Ishikawa (cell line): ENCODE data around the gene SPECC1.

ENCODE experiments used
- CEBPB ChIP-seq: IDR thresholded peaks from 2 replicates; pipeline ENCODE4 v1.6.1; 2012
- CREB1 ChIP-seq: IDR thresholded peaks from 2 replicates; pipeline ENCODE4 v1.6.1; 2012; ENCODE audit warnings: low read depth
- EGR1 ChIP-seq: IDR thresholded peaks from 2 replicates; pipeline ENCODE4 v1.6.1; 2012
- EP300 ChIP-seq: IDR thresholded peaks from 2 replicates; pipeline ENCODE4 v1.6.1; 2012; ENCODE audit warnings: borderline replicate concordance
- FOXM1 ChIP-seq: IDR thresholded peaks from 2 replicates; pipeline ENCODE4 v1.6.1; 2012; ENCODE audit warnings: low read depth, borderline replicate concordance
- NFIC ChIP-seq: IDR thresholded peaks from 2 replicates; pipeline ENCODE4 v1.6.1; 2012
- RAD21 ChIP-seq: IDR thresholded peaks from 2 replicates; pipeline ENCODE4 v1.6.1; 2012; ENCODE audit warnings: low read depth
- TAF1 ChIP-seq: IDR thresholded peaks from 2 replicates; pipeline ENCODE4 v1.6.1; 2012; ENCODE audit warnings: low read depth, mild to moderate bottlenecking
- TCF12 ChIP-seq: IDR thresholded peaks from 2 replicates; pipeline ENCODE4 v1.6.1; 2012; ENCODE audit warnings: low read depth
- TEAD4 ChIP-seq: IDR thresholded peaks from 2 replicates; pipeline ENCODE4 v1.6.1; 2012
- USF1 ChIP-seq: IDR thresholded peaks from 2 replicates; pipeline ENCODE4 v1.6.1; 2012
- YY1 ChIP-seq: IDR thresholded peaks from 2 replicates; pipeline ENCODE4 v1.6.1; 2012; ENCODE audit warnings: low read depth
- ZBTB7A ChIP-seq: IDR thresholded peaks from 2 replicates; pipeline ENCODE4 v1.6.1; 2012; ENCODE audit warnings: low read depth
- TF ChIP-seq, protein P1 (sequence below): IDR thresholded peaks from 2 replicates; pipeline ENCODE4 v1.6.1; 2012; ENCODE audit warnings: low read depth, mild to moderate bottlenecking
- TF ChIP-seq, protein P2 (sequence below): IDR thresholded peaks from 2 replicates; pipeline ENCODE4 v1.6.1; 2012

Gene SPECC1

GRCh38 chr17:20179041-20179440, 169.9 kb downstream of the SPECC1 start:
- TF ChIP-seq RAD21 (no peak), TCF12 (no peak), TEAD4 (no peak), TAF1 (no peak), USF1 (no peak), NFIC (no peak), ZBTB7A (no peak), EP300 (no peak)
- TF ChIP-seq, protein P1, sequence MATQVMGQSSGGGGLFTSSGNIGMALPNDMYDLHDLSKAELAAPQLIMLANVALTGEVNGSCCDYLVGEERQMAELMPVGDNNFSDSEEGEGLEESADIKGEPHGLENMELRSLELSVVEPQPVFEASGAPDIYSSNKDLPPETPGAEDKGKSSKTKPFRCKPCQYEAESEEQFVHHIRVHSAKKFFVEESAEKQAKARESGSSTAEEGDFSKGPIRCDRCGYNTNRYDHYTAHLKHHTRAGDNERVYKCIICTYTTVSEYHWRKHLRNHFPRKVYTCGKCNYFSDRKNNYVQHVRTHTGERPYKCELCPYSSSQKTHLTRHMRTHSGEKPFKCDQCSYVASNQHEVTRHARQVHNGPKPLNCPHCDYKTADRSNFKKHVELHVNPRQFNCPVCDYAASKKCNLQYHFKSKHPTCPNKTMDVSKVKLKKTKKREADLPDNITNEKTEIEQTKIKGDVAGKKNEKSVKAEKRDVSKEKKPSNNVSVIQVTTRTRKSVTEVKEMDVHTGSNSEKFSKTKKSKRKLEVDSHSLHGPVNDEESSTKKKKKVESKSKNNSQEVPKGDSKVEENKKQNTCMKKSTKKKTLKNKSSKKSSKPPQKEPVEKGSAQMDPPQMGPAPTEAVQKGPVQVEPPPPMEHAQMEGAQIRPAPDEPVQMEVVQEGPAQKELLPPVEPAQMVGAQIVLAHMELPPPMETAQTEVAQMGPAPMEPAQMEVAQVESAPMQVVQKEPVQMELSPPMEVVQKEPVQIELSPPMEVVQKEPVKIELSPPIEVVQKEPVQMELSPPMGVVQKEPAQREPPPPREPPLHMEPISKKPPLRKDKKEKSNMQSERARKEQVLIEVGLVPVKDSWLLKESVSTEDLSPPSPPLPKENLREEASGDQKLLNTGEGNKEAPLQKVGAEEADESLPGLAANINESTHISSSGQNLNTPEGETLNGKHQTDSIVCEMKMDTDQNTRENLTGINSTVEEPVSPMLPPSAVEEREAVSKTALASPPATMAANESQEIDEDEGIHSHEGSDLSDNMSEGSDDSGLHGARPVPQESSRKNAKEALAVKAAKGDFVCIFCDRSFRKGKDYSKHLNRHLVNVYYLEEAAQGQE, result no peak

DNA sequence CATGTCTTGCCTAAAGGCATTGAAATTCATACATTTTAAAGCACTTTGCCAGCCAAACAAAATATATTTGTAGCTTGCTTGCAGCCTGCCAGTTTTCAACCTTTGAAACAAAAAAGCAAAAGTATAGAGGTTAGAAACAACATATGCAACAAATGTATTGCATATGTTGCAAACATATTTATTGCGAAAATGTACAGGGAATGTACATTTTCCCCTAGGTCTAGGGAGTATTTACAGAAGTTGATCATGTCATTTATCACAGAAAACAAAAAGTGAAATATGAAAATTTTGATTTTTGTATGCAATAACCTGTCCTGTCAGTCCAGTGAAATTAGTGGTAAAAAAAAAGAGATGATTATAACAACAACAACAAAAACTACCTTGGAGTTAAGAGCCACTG, 171.5 kb downstream of the SPECC1 start:
- no peak for TF ChIP-seq RAD21
- no peak for TF ChIP-seq EGR1
- TF ChIP-seq YY1, result no peak
- no peak for TF ChIP-seq ZBTB7A
- TF ChIP-seq, protein P2, sequence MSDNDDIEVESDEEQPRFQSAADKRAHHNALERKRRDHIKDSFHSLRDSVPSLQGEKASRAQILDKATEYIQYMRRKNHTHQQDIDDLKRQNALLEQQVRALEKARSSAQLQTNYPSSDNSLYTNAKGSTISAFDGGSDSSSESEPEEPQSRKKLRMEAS, result no peak
- no peak for TF ChIP-seq CEBPB
- TF ChIP-seq CREB1, result no peak
- no peak for TF ChIP-seq TCF12
- TF ChIP-seq EP300, result no peak
- TF ChIP-seq NFIC, result no peak
- TF ChIP-seq USF1, result no peak
- TF ChIP-seq, protein P1, result no peak
- TF ChIP-seq TEAD4, result no peak
- TF ChIP-seq TAF1, result no peak
- TF ChIP-seq FOXM1, result no peak

DNA sequence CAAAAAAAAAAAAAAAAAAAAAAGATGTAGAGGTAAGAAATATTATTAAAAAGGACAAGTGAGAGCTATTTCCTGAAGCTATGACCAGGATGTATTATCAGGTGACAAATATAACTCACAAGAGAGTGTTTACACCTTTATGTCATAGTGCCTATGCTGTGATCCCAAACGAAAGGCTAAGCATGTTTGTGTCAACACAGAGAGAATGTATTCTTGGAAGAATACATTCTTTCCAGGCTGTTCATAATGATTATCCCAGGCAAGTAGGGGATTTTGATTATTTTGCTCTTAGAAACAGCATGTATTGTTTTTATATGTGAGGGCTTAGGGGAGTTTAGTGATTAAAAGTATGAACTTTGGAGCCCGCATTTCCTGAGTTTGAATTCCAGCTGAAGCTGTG, 175.0 kb downstream of the SPECC1 start:
- TF ChIP-seq TEAD4, result no peak
- TF ChIP-seq USF1, result no peak

DNA sequence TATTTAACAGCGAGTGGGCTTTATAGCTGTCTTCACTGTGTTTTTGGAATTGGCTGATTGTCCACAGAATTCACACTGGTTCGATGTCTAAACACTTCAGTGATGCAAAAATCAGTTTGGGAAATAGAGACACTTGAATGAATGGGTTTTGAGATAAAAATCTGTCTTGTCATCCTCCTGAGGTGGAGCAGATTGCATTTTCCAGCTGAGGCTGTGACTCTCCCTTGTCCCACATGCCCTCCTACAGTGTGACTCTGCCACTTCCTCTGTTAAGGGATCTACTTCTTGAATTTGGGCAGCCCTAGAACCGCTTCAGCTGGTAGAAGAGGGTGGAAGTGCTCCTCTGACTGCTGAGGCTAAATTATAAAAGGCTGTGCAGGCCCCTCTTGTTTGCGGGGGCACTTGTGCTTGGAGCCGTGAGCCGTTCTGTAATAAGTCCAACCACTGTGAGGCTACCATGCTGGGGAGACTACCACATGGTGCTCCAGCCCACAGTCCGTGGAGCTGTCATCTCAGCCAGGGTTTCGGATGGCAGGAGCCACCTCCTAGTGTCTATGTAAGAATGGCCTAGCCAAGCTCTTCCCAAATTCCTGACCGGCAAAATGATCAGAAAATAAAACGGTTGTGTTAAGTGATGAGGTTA, 175.9 kb downstream of the SPECC1 start:
- no peak for TF ChIP-seq RAD21
- TF ChIP-seq, protein P1, result no peak
- no peak for TF ChIP-seq FOXM1
- TF ChIP-seq CEBPB, result no peak
- TF ChIP-seq NFIC, result no peak
- TF ChIP-seq EGR1, result no peak
- TF ChIP-seq TAF1, result no peak
- no peak for TF ChIP-seq CREB1
- TF ChIP-seq, protein P2, result no peak
- TF ChIP-seq EP300, result no peak
- TF ChIP-seq TEAD4, result no peak
- no peak for TF ChIP-seq USF1
- no peak for TF ChIP-seq YY1
- no peak for TF ChIP-seq ZBTB7A
- no peak for TF ChIP-seq TCF12
